Keratinocyte (primary cell): ENCODE results near the gene HECTD4. TPM values are rescaled to one million over a fixed set of nuclear protein-coding genes. Genes with fewer than 3 reads are reported as not detected.
A peak's percentile ranks its signal among the peaks of the same experiment; 100 is the strongest.
"Not testable (repeated sequence)": the region's sequence is repeated elsewhere in the genome, so short reads cannot be mapped to it uniquely, and the experiment has no call there.

Experiments used
- DNase-seq: peaks from one replicate; pipeline ENCODE4 v3.0.0-alpha.2; 2011; ENCODE audit warnings: low read depth, missing footprints, low spot score
- FAIRE-seq: peaks from 2 replicates; lab custom pipeline; 2011; peaks lifted over from hg19 to GRCh38; lab: Jason Lieb, UNC
- H2AFZ ChIP-seq: 2 replicates; pipeline ENCODE4 v1.6.0; 2012; ENCODE audit warnings: low read length, control low read depth, inconsistent platforms; ENCODE audit not compliant: control insufficient read depth
- H3K27ac ChIP-seq: 2 replicates; pipeline ENCODE4 v1.5.1; 2011; ENCODE audit warnings: low read length; ENCODE audit not compliant: control insufficient read depth, insufficient read depth
- H3K27me3 ChIP-seq: 3 replicates; pipeline ENCODE4 v1.6.0; 2011; ENCODE audit warnings: low read length; ENCODE audit not compliant: control insufficient read depth, insufficient read depth; ENCODE audit errors: extremely low read depth
- H3K36me3 ChIP-seq, 2 experiments: 2 replicates in 1 of 2; 3 replicates in 1 of 2; pipeline ENCODE4 v1.5.1; 2011; ENCODE audit warnings: low read length in 2 of 2, mild to moderate bottlenecking in 1 of 2; ENCODE audit not compliant: control insufficient read depth in 2 of 2, insufficient read depth in 2 of 2; ENCODE audit errors: extremely low read depth in 1 of 2
- H3K4me1 ChIP-seq: 3 replicates; pipeline ENCODE4 v1.5.1; 2011; ENCODE audit warnings: low read length; ENCODE audit not compliant: control insufficient read depth, insufficient read depth; ENCODE audit errors: extremely low read depth
- H3K4me2 ChIP-seq: 3 replicates; pipeline ENCODE4 v1.6.0; 2011; ENCODE audit warnings: low read depth, low read length; ENCODE audit not compliant: control insufficient read depth, insufficient read depth; ENCODE audit errors: extremely low read depth
- H3K4me3 ChIP-seq, 3 experiments: fragments of 200-600 bp in 1 of 3; sonication (generic) in 1 of 3; 2 replicates in 2 of 3; 3 replicates in 1 of 3; pipeline ENCODE4 v1.5.1; 2011 to 2016; ENCODE audit warnings: low read length in 3 of 3, mild to moderate bottlenecking in 3 of 3, control low read depth in 2 of 3, inconsistent platforms in 1 of 3, low read depth in 1 of 3, mixed read lengths in 1 of 3, mixed run types in 1 of 3, moderate library complexity in 1 of 3; ENCODE audit not compliant: control insufficient read depth in 2 of 3, insufficient read depth in 2 of 3; ENCODE audit errors: extremely low read depth in 1 of 3
- H3K79me2 ChIP-seq: 2 replicates; pipeline ENCODE4 v1.6.0; 2012; ENCODE audit warnings: low read length; ENCODE audit not compliant: control insufficient read depth, insufficient read depth
- H3K9ac ChIP-seq: 3 replicates; pipeline ENCODE4 v1.6.0; 2011; ENCODE audit warnings: low read length; ENCODE audit not compliant: control insufficient read depth, insufficient read depth; ENCODE audit errors: extremely low read depth
- H3K9me1 ChIP-seq: 3 replicates; pipeline ENCODE4 v1.6.0; 2011; ENCODE audit warnings: low read length; ENCODE audit not compliant: control insufficient read depth, insufficient read depth; ENCODE audit errors: extremely low read depth
- H3K9me3 ChIP-seq: 2 replicates; pipeline ENCODE4 v1.5.1; 2012; ENCODE audit warnings: low read depth, low read length; ENCODE audit not compliant: control insufficient read depth
- H4K20me1 ChIP-seq: 3 replicates; pipeline ENCODE4 v1.6.0; 2011; ENCODE audit warnings: low read length; ENCODE audit not compliant: control insufficient read depth, insufficient read depth; ENCODE audit errors: extremely low read depth
- EZH2 ChIP-seq: IDR thresholded peaks from one replicate; pipeline ENCODE4 v1.6.1; 2012; ENCODE audit warnings: inconsistent platforms, mild to moderate bottlenecking, low read length, moderate library complexity
- dilution Hi-C: fragments of 300-500 bp; cut with MboI; formaldehyde crosslinking; loops from one replicate; pipeline ENCODE4 v1.7.0; 2020; ENCODE audit warnings: low sequenced_read_pairs; ENCODE audit not compliant: extremely low pct_ligation_motif_present
- polyA plus RNA-seq, 5 experiments: library from polyadenylated mRNA; depleted of rRNA in 3 of 5; stranded (reverse) in 3 of 5; stranded (forward) in 1 of 5; unstranded in 1 of 5; fragments of >200 nt; gene quantifications; 1 replicate in 1 of 5; 2 replicates in 3 of 5; 3 replicates in 1 of 5; pipeline versions ENCODE4 v1.2.1 to v1.2.3, GENCODE V29; 2011 to 2012; ENCODE audit warnings: missing spikeins in 2 of 5, low read depth in 1 of 5, low replicate concordance in 1 of 5
- TF ChIP-seq, protein P1 (sequence below), 3 experiments: IDR thresholded peaks in 1 of 3; conservative IDR thresholded peaks in 1 of 3; optimal IDR thresholded peaks in 1 of 3; 2 replicates in 2 of 3; 3 replicates in 1 of 3; pipeline versions ENCODE3 to v1.5.1; 2011; ENCODE audit warnings: low read length in 3 of 3, mild to moderate bottlenecking in 3 of 3, moderate library complexity in 2 of 3, control low read depth in 1 of 3, inconsistent platforms in 1 of 3; ENCODE audit not compliant: insufficient read depth in 2 of 3; ENCODE audit errors: extremely low read depth in 1 of 3

Gene HECTD4
- polyA plus RNA-seq, 1 donor (not counting 4 experiments of a cell fraction or from before 2014, with no cell fraction given), result 7.5 TPM

GRCh38 chr12:112409064-112409905 lies 27.1 kb upstream of the HECTD4 start, which contains the start of gene RPL6:
RPL6 (minus strand) TSS chr12:112409605; CDS start chr12:112408656, 949 bp downstream.
- H3K27me3 ChIP-seq, result no peaks in the 10 kb centered on the region
- peak within 1 kb of the TSS; percentile 88 for H3K9ac ChIP-seq
- H3K79me2 ChIP-seq, result peaks cover 27% of the 10 kb centered on the region
- H4K20me1 ChIP-seq, result peaks cover 6% of the 10 kb centered on the region
- H3K9me3 ChIP-seq, result no peaks in the 10 kb centered on the region
- H3K9me1 ChIP-seq, result peaks cover 3% of the 10 kb centered on the region
- peak; percentile 20 for FAIRE-seq
- H3K36me3 ChIP-seq, result peaks cover 17 to 30% of the 10 kb centered on the region in 2 experiments
- peak; percentile 91 for DNase-seq
- H3K27ac ChIP-seq, result peak within 1 kb of the TSS; percentile 93
- peak within 1 kb of the TSS; percentile 75 for H3K4me2 ChIP-seq
- dilution Hi-C loops, result no loop called here
- H3K4me1 ChIP-seq, result peaks cover 14% of the 10 kb centered on the region
- H2AFZ ChIP-seq, result peak within 1 kb of the TSS; percentile 90
- TF ChIP-seq, protein P1, sequence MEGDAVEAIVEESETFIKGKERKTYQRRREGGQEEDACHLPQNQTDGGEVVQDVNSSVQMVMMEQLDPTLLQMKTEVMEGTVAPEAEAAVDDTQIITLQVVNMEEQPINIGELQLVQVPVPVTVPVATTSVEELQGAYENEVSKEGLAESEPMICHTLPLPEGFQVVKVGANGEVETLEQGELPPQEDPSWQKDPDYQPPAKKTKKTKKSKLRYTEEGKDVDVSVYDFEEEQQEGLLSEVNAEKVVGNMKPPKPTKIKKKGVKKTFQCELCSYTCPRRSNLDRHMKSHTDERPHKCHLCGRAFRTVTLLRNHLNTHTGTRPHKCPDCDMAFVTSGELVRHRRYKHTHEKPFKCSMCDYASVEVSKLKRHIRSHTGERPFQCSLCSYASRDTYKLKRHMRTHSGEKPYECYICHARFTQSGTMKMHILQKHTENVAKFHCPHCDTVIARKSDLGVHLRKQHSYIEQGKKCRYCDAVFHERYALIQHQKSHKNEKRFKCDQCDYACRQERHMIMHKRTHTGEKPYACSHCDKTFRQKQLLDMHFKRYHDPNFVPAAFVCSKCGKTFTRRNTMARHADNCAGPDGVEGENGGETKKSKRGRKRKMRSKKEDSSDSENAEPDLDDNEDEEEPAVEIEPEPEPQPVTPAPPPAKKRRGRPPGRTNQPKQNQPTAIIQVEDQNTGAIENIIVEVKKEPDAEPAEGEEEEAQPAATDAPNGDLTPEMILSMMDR (optimal IDR thresholded peaks at IDR 0.05 in 1 of 3, IDR thresholded peaks at IDR 0.05 in 1 of 3, conservative IDR thresholded peaks at IDR 0.05 in 1 of 3; ENCODE audit: extremely low read depth in 1 of 3, insufficient read depth in 2 of 3, low read length in 3 of 3), result no peak
- TF ChIP-seq EZH2, result no peak
- H3K4me3 ChIP-seq, result peak within 1 kb of the TSS; percentile 82 to 91 (median 86)

DNA sequence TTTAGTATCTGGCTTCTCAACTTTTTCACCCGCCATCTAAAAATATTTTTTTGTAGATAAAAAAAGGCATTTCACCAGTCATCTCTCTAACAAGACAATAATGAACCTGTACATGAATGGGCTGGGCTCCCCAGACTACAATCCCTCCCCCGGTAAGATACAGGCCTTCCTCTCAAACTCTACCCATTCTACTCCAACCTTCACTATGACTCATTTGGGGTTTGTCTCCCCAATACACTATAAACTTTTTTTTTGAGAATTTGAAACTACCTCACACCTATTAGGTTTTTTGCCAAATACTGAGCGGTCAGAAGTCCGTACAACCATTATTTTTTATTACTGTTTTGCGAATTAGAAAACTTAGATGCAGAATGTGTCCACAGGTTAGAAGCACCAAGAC lies 26.4 kb upstream of the HECTD4 start:
- Histone ChIP-seq H4K20me1 (peaks cover 6% of the 10 kb centered on the region), H3K4me2 (peak overlapping the region; percentile 75), H3K79me2 (peaks cover 27% of the 10 kb centered on the region), H3K36me3 (peaks cover 19 to 32% of the 10 kb centered on the region in 2 experiments), H3K9ac (peak overlapping the region; percentile 88), H3K4me1 (peaks cover 14% of the 10 kb centered on the region), H2AFZ (no peak overlapping the region), H3K27me3 (no peaks in the 10 kb centered on the region), H3K9me1 (peaks cover 3% of the 10 kb centered on the region), H3K4me3 (peak overlapping the region; percentile 82 to 91 (median 86)), H3K27ac (peak overlapping the region; percentile 93), H3K9me3 (no peaks in the 10 kb centered on the region)
- TF ChIP-seq, protein P1 (optimal IDR thresholded peaks at IDR 0.05 in 1 of 3, IDR thresholded peaks at IDR 0.05 in 1 of 3, conservative IDR thresholded peaks at IDR 0.05 in 1 of 3; ENCODE audit: extremely low read depth in 1 of 3, insufficient read depth in 2 of 3, low read length in 3 of 3), result no peak
- no peak for TF ChIP-seq EZH2
- DNase-seq (no peak), FAIRE-seq (no peak)
- dilution Hi-C loops, result no loop called here

- peak overlapping the region; percentile 82 to 91 (median 86) for H3K4me3 ChIP-seq
- dilution Hi-C loops, result not testable (repeated sequence)
Measured at GRCh38 chr12:112407683-112408082, 25.5 kb upstream of the HECTD4 start.

More at GRCh38 chr12:112407683-112408082, 25.5 kb upstream of the HECTD4 start:
- peak overlapping the region; percentile 75 for H3K4me2 ChIP-seq
- H3K79me2 ChIP-seq, result peaks cover 27% of the 10 kb centered on the region
- peaks cover 14% of the 10 kb centered on the region for H3K4me1 ChIP-seq
- H4K20me1 ChIP-seq, H3K9me3 ChIP-seq, FAIRE-seq, H3K27me3 ChIP-seq, DNase-seq, H3K27ac ChIP-seq, H2AFZ ChIP-seq, H3K9me1 ChIP-seq: not testable (repeated sequence)
- peaks cover 19 to 32% of the 10 kb centered on the region in 2 experiments for H3K36me3 ChIP-seq
- peak overlapping the region; percentile 88 for H3K9ac ChIP-seq
